Stimulated activated CD4-positive, alpha-beta T cell treated with anti-CD3 and anti-CD28 coated beads, Interleukin-12 subunit alpha, Interleukin-12 subunit beta, amount 100 ng/mL, for 24 hours (primary cell): ENCODE results near the gene ERO1A.
A peak's percentile ranks its signal among the peaks of the same experiment; 100 is the strongest.

Experiments
- DNase-seq, 2 experiments: peaks; one replicate each; pipeline ENCODE4 v3.0.0-alpha.2; 2020; ENCODE audit warnings: low read depth in 2 of 2

The ERO1A gene

DNA sequence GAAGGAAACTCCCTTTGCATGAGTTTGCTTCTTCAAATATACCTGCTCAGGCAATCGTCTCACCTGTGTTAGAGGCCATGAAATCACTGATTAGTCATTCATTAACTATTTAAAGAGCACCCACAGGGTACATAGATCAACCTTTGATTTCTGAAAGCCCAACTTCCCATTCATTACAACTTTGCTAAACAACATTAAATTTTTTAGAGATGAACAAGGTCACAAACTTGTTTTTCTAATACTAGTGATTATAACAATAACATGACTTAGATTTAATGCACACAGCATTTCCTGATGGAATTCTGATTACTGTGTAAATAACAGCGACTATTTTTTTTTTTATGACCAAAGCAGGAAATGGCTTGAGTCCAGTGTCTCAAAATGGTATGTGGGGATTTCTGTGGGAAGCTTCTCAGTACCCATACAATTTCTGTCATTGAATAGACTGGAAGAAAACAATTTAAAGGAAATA lies 5.4 kb upstream of the ERO1A start:
- DNase-seq, result no peak

GRCh38 chr14:52694761-52695480 lies 437 bp downstream of the ERO1A start:
- peak in 1 of 2 experiments; percentile 58 for DNase-seq

DNA sequence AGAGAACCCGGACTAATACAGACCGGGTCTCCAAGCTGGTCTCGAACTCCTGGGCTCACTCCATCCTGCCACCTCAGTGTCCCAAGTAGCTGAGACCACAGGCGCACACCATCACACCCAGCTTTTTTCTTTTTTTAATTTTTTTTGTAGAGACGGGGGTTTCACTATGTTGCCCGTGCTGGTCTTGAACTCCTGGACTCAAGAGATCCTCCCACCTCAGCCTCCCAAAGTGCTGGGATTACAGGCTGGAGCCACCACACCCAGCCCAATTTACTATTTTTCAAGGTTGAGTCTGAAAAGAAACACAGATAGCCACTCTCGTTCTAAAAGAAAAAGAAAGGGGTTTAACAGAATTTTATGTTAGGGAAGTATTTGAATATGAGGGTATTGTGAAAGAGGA lies 1.8 kb downstream of the ERO1A start:
- no peak for DNase-seq

GRCh38 chr14:52693036-52693435 lies 2.3 kb downstream of the ERO1A start:
- no peak for DNase-seq

GRCh38 chr14:52692248-52692962 lies 3.0 kb downstream of the ERO1A start:
- no peak for DNase-seq

- DNase-seq, result no peak
Measured at GRCh38 chr14:52690983-52691760, 4.2 kb downstream of the ERO1A start.

GRCh38 chr14:52686176-52686575 lies 9.2 kb downstream of the ERO1A start:
- DNase-seq, result no peak

- no peak for DNase-seq
Measured at GRCh38 chr14:52683985-52684520, 11.3 kb downstream of the ERO1A start.

GRCh38 chr14:52678591-52678990 lies 16.8 kb downstream of the ERO1A start:
- DNase-seq, result no peak

DNA sequence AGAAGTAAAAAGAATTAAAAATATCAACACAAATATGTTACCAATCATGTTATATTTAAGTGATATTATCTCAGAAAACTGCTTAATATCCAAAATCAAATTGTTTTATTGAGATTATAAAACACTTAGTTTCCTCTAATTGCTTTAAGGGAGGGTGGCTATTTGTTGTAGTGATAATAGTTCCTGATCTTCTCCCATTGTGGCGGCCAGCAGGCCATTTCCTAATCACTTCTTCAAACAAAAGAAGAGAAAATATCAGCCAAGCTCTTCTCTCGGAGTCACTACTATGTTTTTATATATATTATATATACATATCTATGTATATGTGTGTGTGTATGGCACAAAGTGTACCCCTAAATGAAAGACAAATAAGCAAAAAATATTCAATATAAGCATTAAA lies 31.5 kb downstream of the ERO1A start:
- DNase-seq, result no peak

- DNase-seq, result no peak
Measured at GRCh38 chr14:52661314-52661713, 34.0 kb downstream of the ERO1A start.

- no peak for DNase-seq
Measured at GRCh38 chr14:52660832-52661231, 34.5 kb downstream of the ERO1A start.

- no peak for DNase-seq
Measured at GRCh38 chr14:52660325-52660724, 35.0 kb downstream of the ERO1A start.

GRCh38 chr14:52656905-52657304 lies 38.5 kb downstream of the ERO1A start:
- DNase-seq, result no peak

DNA sequence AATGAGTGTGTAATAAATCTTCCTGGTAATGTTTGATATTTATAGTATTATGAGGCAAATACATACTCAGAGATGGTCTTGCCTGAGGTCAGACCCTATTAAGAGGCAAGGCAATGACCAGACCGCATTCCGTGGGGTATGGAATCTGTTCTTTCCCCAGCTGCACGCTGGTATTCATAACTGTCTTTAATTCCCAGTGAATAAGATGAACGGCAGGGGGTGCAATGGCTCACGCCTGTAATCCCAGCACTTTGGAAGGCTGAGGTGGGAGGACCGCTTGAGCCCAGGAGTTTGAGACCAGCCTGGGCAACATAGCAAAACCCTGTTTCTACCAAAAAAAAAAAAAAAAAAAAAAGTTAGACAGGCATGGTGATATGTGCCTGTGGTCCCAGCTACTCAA lies 44.6 kb downstream of the ERO1A start:
- DNase-seq, result no peak

DNA sequence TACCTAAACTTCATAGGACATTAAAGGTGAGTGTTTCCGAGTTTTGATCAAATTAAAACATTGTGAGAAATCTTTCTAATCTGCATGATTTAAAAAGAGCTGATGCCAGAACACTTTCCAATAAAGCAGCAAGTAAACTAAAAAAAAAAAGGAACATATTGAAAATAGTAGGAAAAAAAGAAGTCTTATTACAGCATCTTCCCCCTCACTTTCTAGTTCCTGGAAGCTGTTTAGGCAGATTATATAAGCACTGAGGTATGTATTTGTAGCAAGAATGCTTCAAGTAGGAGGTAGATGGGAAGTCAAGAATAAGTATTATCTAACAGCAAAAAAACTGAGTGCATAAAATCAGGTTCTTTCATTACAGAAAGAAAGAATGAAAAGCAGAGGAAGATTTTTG lies 45.8 kb downstream of the ERO1A start:
- no peak for DNase-seq

GRCh38 chr14:52641745-52642144 lies 53.6 kb downstream of the ERO1A start:
- no peak for DNase-seq

DNA sequence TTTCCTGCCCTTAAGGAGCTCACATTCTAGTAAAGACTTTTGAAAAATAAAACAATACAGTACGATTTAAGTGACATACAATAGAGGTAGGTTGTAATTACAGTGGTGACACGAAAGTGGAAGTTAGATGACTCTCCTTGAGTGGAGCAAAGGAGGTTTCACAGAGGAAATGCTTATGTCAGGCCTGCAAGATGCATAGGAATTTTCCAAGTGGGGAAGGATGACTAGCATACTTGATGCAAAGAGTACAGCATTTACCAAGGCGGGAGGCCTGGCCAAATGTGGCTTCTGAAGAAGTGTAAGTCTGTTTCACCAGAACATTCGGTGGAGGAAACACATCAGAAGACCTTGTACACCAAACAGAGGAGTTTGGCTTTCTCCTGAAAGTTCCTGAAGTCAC lies 55.2 kb downstream of the ERO1A start:
- peak in 1 of 2 experiments; percentile 6 for DNase-seq

DNA sequence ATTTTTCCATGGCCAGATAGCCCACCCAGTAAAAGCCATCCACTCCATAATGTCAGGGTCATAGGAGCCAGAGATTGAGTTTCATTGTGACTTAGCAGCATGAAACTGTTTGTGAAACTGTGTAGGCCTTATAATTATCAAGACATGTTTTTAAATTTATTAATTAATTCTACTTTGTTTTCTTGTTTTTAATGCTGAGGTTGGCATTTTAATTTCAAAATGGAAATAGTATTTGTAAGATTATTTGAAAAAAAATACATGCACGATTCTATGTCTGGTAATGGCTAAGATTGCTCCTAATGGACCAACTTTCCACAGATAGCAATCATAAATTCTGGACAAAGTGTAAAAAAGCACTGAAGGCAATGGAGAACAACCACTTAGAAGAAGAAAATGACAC lies 75.7 kb downstream of the ERO1A start:
- no peak for DNase-seq

GRCh38 chr14:52618602-52619001 lies 76.8 kb downstream of the ERO1A start:
- DNase-seq, result no peak

- no peak for DNase-seq
Measured at GRCh38 chr14:52610187-52610586, 85.2 kb downstream of the ERO1A start.

DNA sequence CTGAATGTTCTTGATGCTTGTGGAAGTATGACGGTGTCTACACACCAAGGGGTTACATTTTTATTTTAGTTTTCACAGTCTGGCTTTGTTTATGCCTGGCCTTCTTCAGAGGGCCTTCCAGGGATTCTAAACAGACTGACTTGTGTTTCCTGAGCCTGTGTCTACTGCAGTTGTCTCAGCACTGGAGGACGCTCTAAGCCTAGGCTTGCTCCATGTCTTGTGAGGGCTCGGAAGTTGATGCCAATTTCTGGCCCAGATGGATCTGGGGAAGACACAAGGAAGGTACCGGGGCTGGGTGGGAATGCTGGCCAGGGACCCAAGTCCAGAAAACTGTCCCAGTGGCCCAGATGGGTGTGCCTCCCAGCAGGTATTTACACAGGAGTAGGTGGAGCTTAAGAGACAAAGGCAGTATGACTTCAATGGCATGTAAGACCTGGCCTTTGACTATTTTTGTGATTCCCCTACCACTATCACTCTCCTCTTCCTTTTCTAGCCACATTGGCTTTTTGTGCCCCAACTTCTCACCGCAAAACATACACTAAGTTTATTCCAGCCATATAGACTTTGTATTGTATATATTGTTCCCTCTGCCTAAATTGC lies 85.8 kb downstream of the ERO1A start:
- no peak for DNase-seq
